Measurements from ENCODE around the gene SETBP1. TPM values are rescaled to one million over a fixed set of nuclear protein-coding genes. Genes with fewer than 3 reads are reported as not detected.
"Not testable (repeated sequence)": the region's sequence is repeated elsewhere in the genome, so short reads cannot be mapped to it uniquely, and the experiment has no call there.

The SETBP1 gene
- total RNA-seq, 1 experiment from 2014 or later = 2.7 TPM

- DNase-seq (ENCODE audit: low read depth) = no peak
These were observed 23.6 kb downstream of the SETBP1 start for GRCh38 chr18:44704135-44704789.

GRCh38 chr18:44705075-44705675 is 24.5 kb downstream of the SETBP1 start:
- no peak for DNase-seq (ENCODE audit: low read depth)

- DNase-seq (ENCODE audit: low read depth) = no peak
These were observed 27.9 kb downstream of the SETBP1 start for GRCh38 chr18:44708451-44709083.

- DNase-seq (ENCODE audit: low read depth) = no peak
These were observed 28.8 kb downstream of the SETBP1 start for GRCh38 chr18:44709307-44710126.

DNA sequence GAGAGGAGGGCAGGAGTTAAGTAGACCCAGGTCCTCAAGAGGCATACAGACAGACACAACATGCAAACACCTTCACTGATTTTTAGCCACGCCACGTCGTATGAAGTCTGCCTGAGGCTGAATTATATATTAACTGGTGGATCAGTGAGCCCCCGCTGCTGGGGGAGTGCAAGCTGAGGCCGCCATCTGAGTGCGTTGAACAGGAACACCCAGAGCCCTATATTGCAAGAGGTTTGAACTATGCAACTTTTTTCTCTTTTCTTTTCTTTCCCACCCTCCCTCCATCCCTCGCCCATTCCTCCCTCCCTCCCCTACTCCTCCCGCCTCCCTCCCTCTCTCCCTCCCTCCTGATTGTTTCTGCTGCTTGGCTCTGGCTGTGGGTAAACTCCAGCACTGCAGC is 30.2 kb downstream of the SETBP1 start:
- no peak for DNase-seq (ENCODE audit: low read depth)

DNA sequence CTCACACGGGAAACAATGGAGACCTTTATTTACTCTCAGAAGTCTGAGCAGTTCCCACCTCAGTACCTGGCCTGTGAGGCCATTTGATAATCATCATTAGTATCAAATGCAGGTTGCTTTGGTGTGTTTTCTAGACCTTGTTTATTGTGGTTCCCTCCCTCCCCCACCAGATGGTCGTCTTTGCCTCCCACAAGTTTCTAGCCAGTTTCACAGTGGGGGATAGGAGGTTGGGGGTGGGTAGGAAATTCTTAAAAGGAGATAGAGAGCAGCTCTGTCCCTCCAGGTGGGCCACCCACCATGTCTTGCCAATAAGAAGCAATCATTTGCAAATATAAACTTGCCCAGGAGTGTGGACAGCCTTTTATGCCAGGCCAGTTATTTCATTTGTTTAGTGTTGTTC is 31.3 kb downstream of the SETBP1 start:
- no peak for DNase-seq (ENCODE audit: low read depth)

GRCh38 chr18:44713435-44713834 is 32.7 kb downstream of the SETBP1 start:
- DNase-seq (ENCODE audit: low read depth) = no peak

GRCh38 chr18:44714376-44714775 is 33.7 kb downstream of the SETBP1 start:
- no peak for DNase-seq (ENCODE audit: low read depth)

GRCh38 chr18:44715245-44715644 is 34.6 kb downstream of the SETBP1 start:
- DNase-seq (ENCODE audit: low read depth) = peak; percentile 14

DNA sequence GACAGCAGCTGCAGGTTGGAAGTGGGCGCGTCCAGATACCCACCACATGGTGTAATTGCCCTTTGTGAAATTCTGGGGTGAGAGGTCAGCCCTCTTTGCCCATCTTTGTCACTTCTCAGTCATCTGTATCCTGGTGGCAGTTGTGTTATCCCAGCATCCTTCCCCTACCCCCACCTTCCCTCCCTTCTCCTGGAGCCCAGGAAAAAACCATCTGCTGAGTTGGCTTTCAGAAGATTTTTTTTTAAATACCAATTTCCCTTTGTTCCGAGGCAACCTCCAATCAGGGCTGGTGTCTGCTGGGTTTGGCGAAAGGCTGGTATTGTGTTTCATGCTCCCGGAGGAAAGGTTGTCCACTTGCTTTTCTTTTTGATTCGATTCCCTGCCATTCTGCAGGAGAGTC is 35.2 kb downstream of the SETBP1 start:
- DNase-seq (ENCODE audit: low read depth) = no peak

GRCh38 chr18:44716697-44717163 is 36.0 kb downstream of the SETBP1 start:
- peak; percentile 17 for DNase-seq (ENCODE audit: low read depth)

DNA sequence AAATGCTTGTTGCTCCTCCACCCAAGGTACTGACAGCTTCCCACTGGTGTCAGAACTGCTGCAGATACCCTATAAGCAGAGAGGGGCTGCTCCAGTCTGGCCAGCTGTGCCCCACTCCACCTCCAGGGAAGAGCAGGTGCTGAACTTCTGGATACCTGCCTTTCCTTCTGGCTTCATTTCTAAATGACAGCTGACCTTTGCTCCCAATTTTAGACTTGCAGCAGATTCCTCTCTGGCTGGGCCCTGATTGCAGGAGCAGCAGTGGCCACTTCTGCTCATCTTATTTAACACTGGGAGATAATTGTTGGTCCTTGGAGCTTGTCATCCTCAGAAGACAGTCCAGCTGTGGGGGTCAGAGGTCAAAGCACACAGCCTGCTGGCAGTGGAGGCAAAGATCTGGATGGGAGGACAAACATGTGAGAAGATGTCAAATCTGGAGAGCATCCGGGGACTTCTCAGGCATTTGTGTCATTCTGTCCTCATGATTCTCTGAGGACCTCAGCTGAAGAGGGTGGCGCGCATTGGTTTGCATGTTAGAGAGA is 38.9 kb downstream of the SETBP1 start:
- no peak for DNase-seq (ENCODE audit: low read depth)

DNA sequence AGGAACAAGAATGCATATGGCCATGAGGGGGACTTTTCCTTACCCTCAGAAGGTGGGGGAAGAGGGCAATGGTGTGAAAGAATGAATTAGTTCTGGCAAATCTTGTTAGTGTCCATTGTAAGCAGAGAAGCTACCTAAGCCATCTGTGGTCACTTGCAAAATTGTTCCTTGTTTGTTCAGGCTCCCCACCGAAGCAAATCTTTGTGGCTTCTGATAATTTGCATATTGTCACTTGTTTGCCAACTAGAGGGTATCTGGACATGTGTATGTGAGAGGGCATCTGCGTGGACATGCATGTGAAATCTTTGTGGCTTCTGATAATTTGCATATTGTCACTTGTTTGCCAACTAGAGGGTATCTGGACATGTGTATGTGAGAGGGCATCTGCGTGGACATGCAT is 41.1 kb downstream of the SETBP1 start:
- DNase-seq (ENCODE audit: low read depth) = not testable (repeated sequence)

- DNase-seq (ENCODE audit: low read depth) = no peak
These were observed 42.7 kb downstream of the SETBP1 start for GRCh38 chr18:44723411-44723810.

DNA sequence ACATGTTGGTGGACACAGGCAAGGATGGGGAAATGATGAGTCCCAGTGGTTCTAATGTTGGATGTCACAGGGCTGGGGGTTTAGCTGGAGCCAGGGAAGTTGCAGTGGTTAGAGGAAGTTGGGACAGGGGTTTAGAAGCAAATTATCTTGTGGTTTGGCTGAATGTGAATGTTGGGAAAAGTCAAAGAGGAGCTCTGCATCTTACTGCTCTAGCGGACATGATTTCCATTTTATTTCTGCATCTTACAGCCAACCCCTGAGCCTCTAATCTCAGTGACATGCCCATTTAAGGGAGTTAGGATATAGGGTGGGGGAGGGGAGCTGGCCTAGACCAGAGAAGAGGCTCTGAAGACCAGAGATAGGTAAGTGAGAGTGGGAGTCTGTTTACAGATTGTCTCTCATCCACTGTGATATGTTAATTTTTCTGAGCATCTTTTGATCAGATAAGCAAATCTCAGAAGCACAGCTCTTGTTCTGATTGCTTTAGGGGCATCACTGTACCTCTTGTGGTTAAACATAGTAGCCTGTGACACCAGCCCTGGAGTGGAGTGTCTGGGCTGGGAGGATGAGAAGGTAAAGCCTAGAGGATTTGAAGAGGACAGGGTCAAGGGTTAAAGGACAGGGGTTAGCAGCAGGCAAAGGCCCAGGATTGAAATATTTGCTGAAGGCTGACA is 43.6 kb downstream of the SETBP1 start:
- DNase-seq (ENCODE audit: low read depth) = no peak

DNA sequence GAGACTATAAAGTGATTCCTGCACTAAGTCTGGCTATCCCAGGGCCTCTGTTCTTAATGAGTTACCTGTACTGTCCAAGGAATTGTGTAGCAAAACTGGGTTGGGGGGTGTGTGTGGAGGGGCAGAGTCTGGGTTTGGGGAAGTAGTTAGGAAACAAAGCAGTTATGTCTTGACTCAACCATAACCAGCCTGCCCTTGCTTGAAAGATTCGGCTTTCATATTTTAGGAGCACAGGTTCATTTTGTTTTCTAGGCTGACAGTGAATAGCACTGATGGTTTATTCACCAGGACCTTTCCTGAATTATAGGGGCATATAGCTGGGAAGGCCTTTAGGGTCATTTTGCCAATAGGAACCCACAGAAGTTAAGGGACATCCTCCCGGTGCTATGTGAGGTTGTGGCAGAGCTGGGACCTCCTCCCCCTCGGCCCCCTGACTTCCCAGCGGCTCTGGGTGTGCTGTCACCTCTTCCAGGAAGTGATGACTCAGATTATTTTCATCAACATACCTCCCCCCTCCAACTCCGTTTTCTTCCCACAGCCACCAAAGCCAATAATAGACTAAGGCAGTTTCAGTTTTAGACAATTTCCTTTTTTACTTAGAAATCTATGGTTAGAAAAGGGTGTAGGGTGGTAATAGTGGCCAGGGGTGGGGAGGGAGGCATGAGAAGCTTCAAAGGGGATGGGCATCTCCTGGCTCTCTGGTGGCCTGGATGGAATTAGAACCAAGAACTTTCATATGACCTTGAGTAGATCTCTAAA is 44.8 kb downstream of the SETBP1 start:
- peak; percentile 92 for DNase-seq (ENCODE audit: low read depth)

DNA sequence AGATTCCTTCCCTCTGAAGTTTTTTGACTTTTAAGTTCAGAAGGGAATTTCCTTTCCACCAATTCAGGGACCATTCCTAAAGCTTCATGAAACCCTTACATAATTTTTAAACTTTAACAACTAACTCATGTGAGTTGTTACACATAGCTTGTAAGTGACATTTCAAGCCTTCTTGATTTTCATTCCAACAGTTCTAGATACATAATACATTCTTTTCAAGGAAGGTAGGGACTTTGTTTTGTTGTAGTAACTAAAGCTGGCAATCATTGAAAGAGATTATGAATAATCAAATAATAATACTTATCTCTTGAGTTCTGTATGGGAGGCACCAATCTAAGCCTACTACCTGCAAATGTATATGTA is 45.4 kb downstream of the SETBP1 start:
- no peak for DNase-seq (ENCODE audit: low read depth)

- DNase-seq (ENCODE audit: low read depth) = no peak
These were observed 46.6 kb downstream of the SETBP1 start for GRCh38 chr18:44727291-44727690.

GRCh38 chr18:44729631-44730101 is 49.0 kb downstream of the SETBP1 start:
- DNase-seq (ENCODE audit: low read depth) = no peak
